ENCODE measurements around the gene TEX51.

DNA sequence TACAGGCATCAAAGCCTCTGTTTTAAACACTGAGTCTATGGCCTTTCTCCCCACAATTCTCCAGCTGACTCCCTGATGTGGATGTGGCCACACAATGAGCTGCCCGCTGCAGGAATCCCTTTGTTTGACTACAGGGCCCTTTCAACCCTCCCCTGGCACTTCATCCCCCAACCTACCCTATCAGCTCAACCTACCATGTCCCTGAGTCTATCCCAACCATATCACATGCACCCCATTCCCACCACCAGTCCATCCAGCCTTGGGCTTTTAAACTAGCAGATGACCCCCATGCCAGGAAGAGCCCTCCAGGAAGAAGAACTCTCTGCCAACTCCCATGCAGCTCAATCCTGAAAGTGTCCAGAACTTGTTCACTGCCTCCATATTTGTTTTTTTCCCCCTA, 46.9 kb upstream of the TEX51 start:
- TF ChIP-seq YY1 (IDR thresholded peaks at IDR 0.05; ENCODE audit: insufficient read depth, insufficient read length) (no peak), SUZ12 (IDR thresholded peaks at IDR 0.05; ENCODE audit: extremely low read depth, insufficient read depth, insufficient read length) (no peak), ZNF274 (IDR thresholded peaks at IDR 0.05; ENCODE audit: low read depth, low read length) (no peak)

Data from NT2/D1 (cell line).